ENCODE results near the gene UROC1. TPM values are rescaled to one million over a fixed set of nuclear protein-coding genes. Genes with fewer than 3 reads are reported as not detected.

The UROC1 gene
- total and polyA plus RNA-seq, 5 donors = not detected

DNA sequence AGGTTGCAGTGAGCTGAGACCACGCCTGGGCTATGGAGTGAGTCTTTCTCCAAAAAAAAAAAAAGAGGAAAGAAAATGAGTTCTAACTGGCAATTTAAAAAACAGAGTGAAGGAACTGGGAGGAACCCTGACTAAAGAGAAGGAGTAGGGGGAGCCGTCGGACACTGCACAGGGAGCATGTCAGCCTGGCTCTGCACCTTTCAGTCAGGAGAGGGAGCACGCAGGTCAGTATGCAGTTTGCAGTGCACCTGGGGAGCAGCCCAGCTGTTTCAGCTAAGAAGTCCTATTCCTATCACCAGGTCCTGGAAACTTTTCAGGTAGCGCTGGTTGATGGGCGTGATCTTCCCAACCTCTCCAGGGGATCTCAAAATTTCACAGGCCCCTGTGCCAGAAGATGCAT, 27.0 kb downstream of the UROC1 start:
- Histone ChIP-seq H3K27ac (ENCODE audit: low read length) (no peak overlapping the region), H3K27me3 (ENCODE audit: control insufficient read depth, insufficient read depth) (no peaks in the 10 kb centered on the region), H3K4me3 (ENCODE audit: low read length) (no peak overlapping the region), H3K4me1 (ENCODE audit: control insufficient read depth, insufficient read depth, low read length) (no peaks in the 10 kb centered on the region), H3K9me3 (ENCODE audit: control insufficient read depth, low read length) (no peaks in the 10 kb centered on the region)
- ATAC-seq (no peak), DNase-seq (no peak)
- 78% methylated on average over 6 of the region's 6 CpGs for WGBS
- intact Hi-C loops (cut with DNase I) = no loop called here

- H3K9me3 ChIP-seq (ENCODE audit: control insufficient read depth, low read length) = no peaks in the 10 kb centered on the region
- DNase-seq = no peak
- H3K4me1 ChIP-seq (ENCODE audit: control insufficient read depth, insufficient read depth, low read length) = no peaks in the 10 kb centered on the region
- 91% methylated on average over 16 of the region's 16 CpGs for WGBS
- no peak for ATAC-seq
- no peaks in the 10 kb centered on the region for H3K27me3 ChIP-seq (ENCODE audit: control insufficient read depth, insufficient read depth)
- H3K27ac ChIP-seq (ENCODE audit: low read length) = no peak overlapping the region
- no peak overlapping the region for H3K4me3 ChIP-seq (ENCODE audit: low read length)
- intact Hi-C loops (cut with DNase I) = no loop called here
Measured at GRCh38 chr3:126488886-126489569, 28.5 kb downstream of the UROC1 start.

DNA sequence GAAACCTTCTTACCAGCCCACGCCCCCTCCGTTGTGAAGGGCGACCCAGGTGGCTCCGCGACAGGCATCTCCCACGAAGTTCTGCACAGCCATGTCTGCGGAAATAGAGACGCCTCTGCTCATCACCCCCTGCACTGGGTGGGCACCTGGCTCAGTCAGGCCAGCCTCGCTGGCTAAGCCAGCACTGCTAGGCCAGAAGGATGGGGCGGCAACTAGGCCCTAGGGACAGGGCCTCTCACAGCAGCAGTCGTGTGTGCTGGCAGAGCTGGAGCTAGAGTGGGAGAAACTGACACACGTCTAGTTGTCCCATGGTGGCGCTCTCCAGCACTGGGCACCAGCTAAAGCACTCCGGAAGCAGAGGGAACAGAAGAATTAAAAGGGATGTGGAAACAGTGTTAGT, 29.4 kb downstream of the UROC1 start:
- 83% methylated on average over 14 of the region's 14 CpGs for WGBS
- ATAC-seq (no peak), DNase-seq (no peak)
- Histone ChIP-seq H3K9me3 (ENCODE audit: control insufficient read depth, low read length) (no peaks in the 10 kb centered on the region), H3K27ac (ENCODE audit: low read length) (no peak overlapping the region), H3K4me3 (ENCODE audit: low read length) (no peak overlapping the region), H3K27me3 (ENCODE audit: control insufficient read depth, insufficient read depth) (no peaks in the 10 kb centered on the region), H3K4me1 (ENCODE audit: control insufficient read depth, insufficient read depth, low read length) (no peaks in the 10 kb centered on the region)
- intact Hi-C loops (cut with DNase I) = no loop called here

GRCh38 chr3:126487151-126487771, 30.3 kb downstream of the UROC1 start:
- H3K9me3 ChIP-seq (ENCODE audit: control insufficient read depth, low read length) = no peaks in the 10 kb centered on the region
- H3K27ac ChIP-seq (ENCODE audit: low read length) = no peak overlapping the region
- DNase-seq = no peak
- H3K27me3 ChIP-seq (ENCODE audit: control insufficient read depth, insufficient read depth) = no peaks in the 10 kb centered on the region
- no peaks in the 10 kb centered on the region for H3K4me1 ChIP-seq (ENCODE audit: control insufficient read depth, insufficient read depth, low read length)
- no peak overlapping the region for H3K4me3 ChIP-seq (ENCODE audit: low read length)
- ATAC-seq = peak; percentile 46 to 74
- intact Hi-C loops (cut with DNase I) = no loop called here
- WGBS = 36% methylated on average over 17 of the region's 17 CpGs

- Histone ChIP-seq H3K4me1 (ENCODE audit: control insufficient read depth, insufficient read depth, low read length) (no peaks in the 10 kb centered on the region), H3K27me3 (ENCODE audit: control insufficient read depth, insufficient read depth) (no peaks in the 10 kb centered on the region), H3K27ac (ENCODE audit: low read length) (no peak overlapping the region), H3K4me3 (ENCODE audit: low read length) (no peak overlapping the region), H3K9me3 (ENCODE audit: control insufficient read depth, low read length) (no peaks in the 10 kb centered on the region)
- intact Hi-C loops (cut with DNase I) = no loop called here
- WGBS = 77% methylated on average over 14 of the region's 14 CpGs
- DNase-seq = no peak
- ATAC-seq = no peak
Measured at GRCh38 chr3:126486360-126486847, 31.2 kb downstream of the UROC1 start.

DNA sequence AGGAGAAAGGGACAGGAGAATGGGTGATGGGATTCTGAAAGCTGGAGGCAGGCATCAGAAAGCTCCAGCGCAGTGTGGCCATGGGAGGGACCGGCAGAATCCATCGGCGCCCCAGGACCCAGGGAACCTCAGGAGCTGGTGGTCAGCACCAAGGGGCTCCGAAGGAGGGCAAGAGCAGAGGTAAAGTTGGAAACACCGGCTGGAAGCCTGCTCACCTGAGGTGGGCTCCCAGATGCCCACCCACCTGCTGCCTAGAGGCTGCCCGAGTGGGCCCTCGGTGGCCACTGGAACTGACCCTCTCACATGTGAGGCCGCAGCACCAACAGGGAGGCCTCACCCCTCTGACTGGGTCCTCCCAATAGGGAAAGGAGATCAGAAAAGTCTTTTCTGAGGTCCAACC, 31.6 kb downstream of the UROC1 start:
- Histone ChIP-seq H3K4me1 (ENCODE audit: control insufficient read depth, insufficient read depth, low read length) (no peaks in the 10 kb centered on the region), H3K27ac (ENCODE audit: low read length) (no peak overlapping the region), H3K9me3 (ENCODE audit: control insufficient read depth, low read length) (no peaks in the 10 kb centered on the region), H3K4me3 (ENCODE audit: low read length) (no peak overlapping the region), H3K27me3 (ENCODE audit: control insufficient read depth, insufficient read depth) (no peaks in the 10 kb centered on the region)
- intact Hi-C loops (cut with DNase I) = no loop called here
- DNase-seq (no peak), ATAC-seq (no peak)
- 98% methylated on average over 9 of the region's 9 CpGs for WGBS

DNA sequence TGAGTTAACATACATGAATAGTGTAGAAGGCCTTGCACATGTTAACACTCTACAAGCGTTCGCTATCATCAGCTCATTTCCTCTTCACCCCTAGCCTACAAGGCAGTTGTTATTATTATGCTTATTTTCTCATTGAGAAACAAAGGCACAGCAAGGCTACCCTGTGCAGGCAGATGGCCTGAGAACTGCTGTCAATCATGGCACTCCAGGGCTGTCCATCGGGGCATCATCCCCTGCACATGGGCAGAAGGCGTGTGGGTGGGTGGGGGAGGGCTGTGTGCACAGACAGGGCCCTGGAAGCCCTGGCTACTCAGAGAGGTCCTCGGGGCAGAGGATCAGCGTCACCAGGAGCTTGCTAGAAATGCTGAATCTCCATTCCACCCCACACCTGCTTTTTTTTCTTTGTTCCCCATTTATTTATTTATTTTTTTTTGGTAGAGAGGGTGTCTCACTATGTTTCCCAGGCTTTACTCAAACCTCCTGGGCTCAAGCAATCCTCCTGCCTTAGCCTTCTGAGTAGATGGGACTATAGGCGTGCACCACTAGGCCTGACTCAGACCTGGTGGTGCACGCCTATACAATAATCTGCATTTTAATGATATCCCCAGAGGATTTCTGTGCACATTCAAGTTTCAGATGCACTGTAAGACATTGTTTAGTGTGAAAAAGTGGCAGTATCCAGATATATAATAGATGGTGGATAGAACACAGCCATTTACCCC, 32.2 kb downstream of the UROC1 start:
- no peak for DNase-seq
- H3K27ac ChIP-seq (ENCODE audit: low read length) = no peak overlapping the region
- intact Hi-C loops (cut with DNase I) = no loop called here

GRCh38 chr3:126484662-126485061, 32.9 kb downstream of the UROC1 start:
- WGBS = 80% methylated on average over 3 of the region's 3 CpGs
- Histone ChIP-seq H3K27me3 (ENCODE audit: control insufficient read depth, insufficient read depth) (no peaks in the 10 kb centered on the region), H3K9me3 (ENCODE audit: control insufficient read depth, low read length) (no peaks in the 10 kb centered on the region), H3K4me1 (ENCODE audit: control insufficient read depth, insufficient read depth, low read length) (no peaks in the 10 kb centered on the region), H3K4me3 (ENCODE audit: low read length) (no peak overlapping the region), H3K27ac (ENCODE audit: low read length) (no peak overlapping the region)
- intact Hi-C loops (cut with DNase I) = no loop called here
- DNase-seq = no peak
- no peak for ATAC-seq

More for the DNA sequence above, 32.2 kb downstream of the UROC1 start:
- no peaks in the 10 kb centered on the region for H3K27me3 ChIP-seq (ENCODE audit: control insufficient read depth, insufficient read depth)
- no peak for ATAC-seq
- 88% methylated on average over 8 of the region's 8 CpGs for WGBS
- no peak overlapping the region for H3K4me3 ChIP-seq (ENCODE audit: low read length)
- H3K9me3 ChIP-seq (ENCODE audit: control insufficient read depth, low read length) = no peaks in the 10 kb centered on the region
- no peaks in the 10 kb centered on the region for H3K4me1 ChIP-seq (ENCODE audit: control insufficient read depth, insufficient read depth, low read length)

DNA sequence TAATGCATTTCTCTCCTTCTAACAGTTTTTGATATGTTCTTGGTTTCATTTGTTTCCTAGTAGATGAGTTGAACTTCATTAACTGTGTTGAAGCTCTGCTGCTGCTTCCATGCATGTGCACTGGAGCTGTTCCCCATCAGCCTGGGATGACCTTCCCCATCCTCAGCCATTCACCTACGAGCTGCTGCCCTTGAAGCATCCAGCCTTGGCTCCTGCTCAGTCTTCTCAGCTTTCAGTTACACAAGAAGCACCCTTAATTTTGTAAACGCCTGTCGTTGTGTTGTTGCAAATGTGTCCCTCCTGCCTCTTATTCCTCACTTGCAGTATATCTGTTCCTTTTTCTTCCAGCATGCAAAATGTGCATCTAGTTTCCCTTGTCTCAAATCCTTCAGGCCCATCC, 33.4 kb downstream of the UROC1 start:
- no peak for ATAC-seq
- no peaks in the 10 kb centered on the region for H3K27me3 ChIP-seq (ENCODE audit: control insufficient read depth, insufficient read depth)

DNA sequence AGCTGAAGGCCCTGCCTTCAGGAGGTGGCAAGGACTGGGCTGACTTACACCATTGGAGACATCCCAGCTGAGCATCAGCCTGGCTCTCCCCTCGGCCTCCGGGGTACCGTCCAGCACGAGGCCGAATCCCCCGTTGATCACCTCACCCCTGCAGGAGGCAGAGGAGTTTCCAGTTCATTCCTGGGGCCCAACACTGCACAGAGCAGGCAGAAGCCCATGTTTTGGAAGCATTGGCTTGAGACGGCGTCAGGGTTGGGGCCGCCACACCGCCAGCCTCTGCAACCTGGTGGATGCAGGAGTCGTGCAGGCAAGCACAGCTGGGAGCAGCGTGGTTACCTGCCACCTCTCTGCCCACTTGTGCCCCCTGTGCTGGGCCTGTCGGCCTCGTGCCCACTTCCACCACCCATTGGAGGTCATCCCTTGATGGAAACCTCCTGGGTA, 34.2 kb downstream of the UROC1 start:
- Histone ChIP-seq H3K9me3 (ENCODE audit: control insufficient read depth, low read length) (no peaks in the 10 kb centered on the region), H3K4me3 (ENCODE audit: low read length) (no peak overlapping the region), H3K4me1 (ENCODE audit: control insufficient read depth, insufficient read depth, low read length) (no peaks in the 10 kb centered on the region), H3K27me3 (ENCODE audit: control insufficient read depth, insufficient read depth) (no peaks in the 10 kb centered on the region), H3K27ac (ENCODE audit: low read length) (no peak overlapping the region)
- ATAC-seq (no peak), DNase-seq (no peak)
- intact Hi-C loops (cut with DNase I) = no loop called here
- WGBS = 87% methylated on average over 14 of the region's 14 CpGs

More for the DNA sequence above, 33.4 kb downstream of the UROC1 start:
- no peak overlapping the region for H3K4me3 ChIP-seq (ENCODE audit: low read length)
- no peaks in the 10 kb centered on the region for H3K9me3 ChIP-seq (ENCODE audit: control insufficient read depth, low read length)
- no peak overlapping the region for H3K27ac ChIP-seq (ENCODE audit: low read length)
- no peak for DNase-seq
- WGBS = 78% methylated on average over 3 of the region's 3 CpGs
- intact Hi-C loops (cut with DNase I) = no loop called here
- no peaks in the 10 kb centered on the region for H3K4me1 ChIP-seq (ENCODE audit: control insufficient read depth, insufficient read depth, low read length)
